GM23338 (cell line): ENCODE measurements around the gene IL17A. TPM values are rescaled to one million over a fixed set of nuclear protein-coding genes. Genes with fewer than 3 reads are reported as not detected.

ENCODE experiments used
- ATAC-seq: fragments of 200-7000 bp; cut with Tn5 transposase; 3 replicates; pipeline ENCODE4 v1.9.1; 2020
- DNase-seq: peaks from one replicate; pipeline ENCODE4 v3.0.0-alpha.2; 2015; ENCODE audit warnings: low spot score
- H2AFZ ChIP-seq: fragments of 200-600 bp; sonication (generic); 2 replicates; pipeline ENCODE4 v1.8.0; 2016; ENCODE audit warnings: antibody characterized with exemption, mild to moderate bottlenecking, moderate library complexity
- H3F3A ChIP-seq: fragments of 200-600 bp; sonication (generic); replicated peaks from 2 replicates; pipeline ENCODE4 v1.8.0; 2017; ENCODE audit warnings: antibody characterized with exemption, mixed run types, low read depth
- H3K27ac ChIP-seq: fragments of 200-600 bp; sonication (generic); 2 replicates; pipeline ENCODE4 v1.6.1; 2016; ENCODE audit warnings: low read depth
- H3K27me3 ChIP-seq: fragments of 200-600 bp; sonication (generic); 2 replicates; pipeline ENCODE4 v1.8.0; 2016; ENCODE audit warnings: mild to moderate bottlenecking, mixed run types, moderate library complexity; ENCODE audit not compliant: insufficient read depth
- H3K36me3 ChIP-seq: fragments of 200-600 bp; sonication (generic); 2 replicates; pipeline ENCODE4 v1.8.0; 2016; ENCODE audit warnings: mild to moderate bottlenecking; ENCODE audit not compliant: insufficient read depth
- H3K4me1 ChIP-seq: fragments of 200-600 bp; sonication (generic); 2 replicates; pipeline ENCODE4 v1.8.0; 2016; ENCODE audit warnings: mild to moderate bottlenecking, moderate library complexity; ENCODE audit not compliant: insufficient read depth
- H3K4me2 ChIP-seq: fragments of 200-600 bp; sonication (generic); 2 replicates; pipeline ENCODE4 v1.7.1; 2017; ENCODE audit warnings: mixed run types
- H3K4me3 ChIP-seq: fragments of 200-600 bp; sonication (generic); 2 replicates; pipeline ENCODE4 v1.6.1; 2016; ENCODE audit warnings: mixed run types
- H3K79me2 ChIP-seq: fragments of 200-600 bp; sonication (generic); replicated peaks from 2 replicates; pipeline ENCODE4 v1.8.0; 2017; ENCODE audit warnings: mild to moderate bottlenecking; ENCODE audit not compliant: insufficient read depth
- H3K9me2 ChIP-seq: fragments of 200-600 bp; sonication (generic); 2 replicates; pipeline ENCODE4 v1.8.0; 2017; ENCODE audit not compliant: insufficient read depth
- H4K20me1 ChIP-seq: fragments of 200-600 bp; sonication (generic); replicated peaks from 2 replicates; pipeline ENCODE4 v1.8.0; 2017; ENCODE audit warnings: mild to moderate bottlenecking; ENCODE audit not compliant: insufficient read depth
- H3K27ac Mint-ChIP-seq: 2 replicates; pipeline ENCODE4 v1.8.0; 2020; ENCODE audit warnings: inconsistent platforms, mild to moderate bottlenecking, moderate library complexity, mixed read lengths
- H3K27me3 Mint-ChIP-seq: 3 replicates; pipeline ENCODE4 v1.8.0; 2022; ENCODE audit warnings: low read depth, mild to moderate bottlenecking, moderate library complexity, mixed read lengths, inconsistent platforms; ENCODE audit not compliant: insufficient read depth, poor library complexity
- H3K36me3 Mint-ChIP-seq: 3 replicates; pipeline ENCODE4 v1.8.0; 2021; ENCODE audit warnings: low read depth, mild to moderate bottlenecking, inconsistent platforms, moderate library complexity, mixed read lengths
- H3K4me1 Mint-ChIP-seq: 3 replicates; pipeline ENCODE4 v1.8.0; 2020; ENCODE audit warnings: mild to moderate bottlenecking, inconsistent platforms, mixed read lengths
- H3K4me3 Mint-ChIP-seq: 3 replicates; pipeline ENCODE4 v1.8.0; 2021; ENCODE audit warnings: moderate library complexity, mild to moderate bottlenecking, inconsistent platforms, mixed read lengths
- H3K9me3 Mint-ChIP-seq: 3 replicates; pipeline ENCODE4 v1.8.0; 2020; ENCODE audit warnings: moderate library complexity, mild to moderate bottlenecking, inconsistent platforms, mixed read lengths
- CREB1 ChIP-seq: fragments of 250-450 bp; sonication (Bioruptor Pico); IDR thresholded peaks from 2 replicates; pipeline ENCODE4 v1.5.0; 2020; ENCODE audit warnings: low read depth, mild to moderate bottlenecking, moderate library complexity
- CTCF ChIP-seq, 2 experiments: fragments of 200-600 bp in 1 of 2; sonication (generic) in 1 of 2; conservative IDR thresholded peaks; 2 replicates each; pipeline versions ENCODE4 v1.5.1 to v1.6.1; 2016 to 2017; ENCODE audit warnings: antibody characterized with exemption in 2 of 2, low read depth in 2 of 2, mild to moderate bottlenecking in 2 of 2, moderate library complexity in 1 of 2
- ETS1 ChIP-seq: IDR thresholded peaks from 2 replicates; pipeline ENCODE4 v1.6.1; 2016; ENCODE audit warnings: antibody characterized with exemption
- EZH2 ChIP-seq: fragments of 200-600 bp; sonication (generic); IDR thresholded peaks from one replicate; pipeline ENCODE4 v1.8.0; 2017; ENCODE audit warnings: antibody characterized with exemption, mild to moderate bottlenecking, low read depth; ENCODE audit not compliant: unreplicated experiment
- EZH2phosphoT487 ChIP-seq: fragments of 200-600 bp; sonication (generic); IDR thresholded peaks from one replicate; pipeline ENCODE4 v1.8.1; 2018; ENCODE audit warnings: antibody characterized with exemption; ENCODE audit not compliant: unreplicated experiment
- JUNB ChIP-seq: IDR thresholded peaks from one replicate; pipeline ENCODE4 v1.6.1; 2016; ENCODE audit warnings: antibody characterized with exemption; ENCODE audit not compliant: unreplicated experiment
- POLR2AphosphoS5 ChIP-seq: IDR thresholded peaks from 2 replicates; pipeline ENCODE4 v1.6.1; 2016; ENCODE audit warnings: antibody characterized with exemption, low read depth
- REST ChIP-seq: IDR thresholded peaks from one replicate; pipeline ENCODE4 v1.6.1; 2018; ENCODE audit warnings: antibody characterized with exemption; ENCODE audit not compliant: unreplicated experiment
- STAT1 ChIP-seq: IDR thresholded peaks from one replicate; pipeline ENCODE4 v1.6.1; 2016; ENCODE audit warnings: antibody characterized with exemption; ENCODE audit not compliant: unreplicated experiment
- ZNF114 ChIP-seq: fragments of 250-450 bp; sonication (Bioruptor Pico); IDR thresholded peaks from 2 replicates; pipeline ENCODE4 v1.5.0; 2020; ENCODE audit warnings: mild to moderate bottlenecking, moderate library complexity
- ZNF331 ChIP-seq: fragments of 250-450 bp; sonication (Bioruptor Pico); IDR thresholded peaks from 2 replicates; pipeline ENCODE4 v1.5.0; 2020; ENCODE audit warnings: low read depth, mild to moderate bottlenecking, moderate library complexity
- polyA plus RNA-seq: library from polyadenylated mRNA; unstranded; fragments of >200 nt; fragmentation: Nextera tagmentation; extraction: Ambion mirVana; gene quantifications from 2 replicates; pipeline ENCODE4 v1.2.1, GENCODE V29; 2016
- total RNA-seq: library from RNA; depleted of rRNA; stranded (reverse); fragments of >200 nt; shearing (Covaris generic); gene quantifications from 2 replicates; pipeline ENCODE4 v1.2.3, GENCODE V29; 2014

IL17A gene
- total and polyA plus RNA-seq, 2 experiments from 2014 or later: not detected

- Mint-ChIP-seq H3K4me3 (no peak overlapping the region), H3K4me1 (no peaks in the 10 kb centered on the region), H3K9me3 (peaks cover 4% of the 10 kb centered on the region), H3K27ac (no peak overlapping the region), H3K36me3 (peaks cover 4% of the 10 kb centered on the region; the same call in 1 of the 3 replicates), H3K27me3 (peaks cover 1% of the 10 kb centered on the region)
- H3K79me2 ChIP-seq: no peaks in the 10 kb centered on the region
- H3K4me1 ChIP-seq: no peaks in the 10 kb centered on the region
- peak overlapping the region; percentile 43 for H2AFZ ChIP-seq
- no peak overlapping the region for H3K27ac ChIP-seq
- no peaks in the 10 kb centered on the region for H4K20me1 ChIP-seq
- H3K4me3 ChIP-seq: no peak overlapping the region
- ATAC-seq: no peak
- DNase-seq: no peak
- H3K9me2 ChIP-seq: no peaks in the 10 kb centered on the region
- H3K4me2 ChIP-seq: no peak overlapping the region
- H3K36me3 ChIP-seq: no peaks in the 10 kb centered on the region
- TF ChIP-seq POLR2AphosphoS5 (no peak), ETS1 (no peak), ZNF114 (CRISPR knock-in tag) (no peak), CTCF (conservative IDR thresholded peaks at IDR 0.05; ENCODE audit: low read depth in 2 of 2) (no peak), ZNF331 (CRISPR knock-in tag) (no peak), REST (no peak), EZH2phosphoT487 (no peak), STAT1 (no peak), CREB1 (CRISPR knock-in tag) (no peak), EZH2 (no peak), JUNB (no peak)
- H3F3A ChIP-seq: no peaks in the 10 kb centered on the region
- H3K27me3 ChIP-seq: no peaks in the 10 kb centered on the region
These were observed 12.1 kb upstream of the IL17A start for GRCh38 chr6:52174118-52174517.
